ENCODE data around the gene SAMD4A.

The SAMD4A gene

GRCh38 chr14:54564868-54565784 is 1.8 kb upstream of the SAMD4A start:
- TF ChIP-seq CTCF (IDR thresholded peaks at IDR 0.05; ENCODE audit: insufficient read depth, low read depth, low read length, missing control alignments): no peak
- peak overlapping the region; percentile 61 for H3K4me3 ChIP-seq (ENCODE audit: low read length)
- peak; percentile 65 for DNase-seq (ENCODE audit: low read depth)

- no peak for TF ChIP-seq CTCF (IDR thresholded peaks at IDR 0.05; ENCODE audit: insufficient read depth, low read depth, low read length, missing control alignments)
- H3K4me3 ChIP-seq (ENCODE audit: low read length): peak overlapping the region; percentile 61
- peak; percentile 87 for DNase-seq (ENCODE audit: low read depth)
Measured at GRCh38 chr14:54565785-54566409, 1.0 kb upstream of the SAMD4A start.

GRCh38 chr14:54567224-54567638 is 303 bp downstream of the SAMD4A start:
- TF ChIP-seq CTCF (IDR thresholded peaks at IDR 0.05; ENCODE audit: insufficient read depth, low read depth, low read length, missing control alignments): no peak
- no peak for DNase-seq (ENCODE audit: low read depth)
- peak overlapping the region; percentile 59 for H3K4me3 ChIP-seq (ENCODE audit: low read length)

GRCh38 chr14:54567639-54568561 is 972 bp downstream of the SAMD4A start:
- no peak for TF ChIP-seq CTCF (IDR thresholded peaks at IDR 0.05; ENCODE audit: insufficient read depth, low read depth, low read length, missing control alignments)
- H3K4me3 ChIP-seq (ENCODE audit: low read length): peak overlapping the region; percentile 59
- DNase-seq (ENCODE audit: low read depth): peak; percentile 48

- H3K4me3 ChIP-seq (ENCODE audit: low read length): no peak overlapping the region
- no peak for TF ChIP-seq CTCF (IDR thresholded peaks at IDR 0.05; ENCODE audit: insufficient read depth, low read depth, low read length, missing control alignments)
- DNase-seq (ENCODE audit: low read depth): peak; percentile 34
Measured at GRCh38 chr14:54568821-54569595, 2.1 kb downstream of the SAMD4A start.

GRCh38 chr14:54570047-54570446 is 3.1 kb downstream of the SAMD4A start:
- H3K4me3 ChIP-seq (ENCODE audit: low read length): no peak overlapping the region
- DNase-seq (ENCODE audit: low read depth): no peak
- no peak for TF ChIP-seq CTCF (IDR thresholded peaks at IDR 0.05; ENCODE audit: insufficient read depth, low read depth, low read length, missing control alignments)
